GM12878 (cell line): Measurements from ENCODE around the gene LMOD1. TPM values are rescaled to one million over a fixed set of nuclear protein-coding genes. Genes with fewer than 3 reads are reported as not detected.

Experiments
- ATAC-seq: fragments of 200-7000 bp; cut with Tn5 transposase; 3 replicates; pipeline ENCODE4 v1.9.1; 2020; ENCODE audit warnings: mild to moderate bottlenecking, moderate library complexity
- BruUV-seq: library from RNA; stranded (reverse); fragments of 400-500 nt; replicated peaks from 2 replicates; lab custom pipeline; 2021; lab: Mats Ljungman, UMichigan
- CTCF ChIA-PET: fragments of 300-600 bp; sonication (Branson Sonifier 250); formaldehyde crosslinking; extraction: SDS; loops from one replicate; lab custom pipeline; 2021; ENCODE audit warnings: inconsistent platforms; lab: Yijun Ruan, JAX
- POLR2A ChIA-PET: fragments of 350-600 bp; formaldehyde crosslinking; extraction: SDS; loops from one replicate; lab custom pipeline; 2021; ENCODE audit warnings: inconsistent platforms; lab: Charles Lee
- RAD21 ChIA-PET: fragments of 300-600 bp; sonication (Branson Sonifier 250); formaldehyde crosslinking; loops from one replicate; lab custom pipeline; 2023; ENCODE audit warnings: antibody characterized with exemption; ENCODE audit not compliant: unreplicated experiment; lab: Charles Lee
- SMC1A ChIA-PET: fragments of 300-600 bp; sonication (Branson Sonifier 250); formaldehyde crosslinking; loops from one replicate; lab custom pipeline; 2023; ENCODE audit not compliant: unreplicated experiment, uncharacterized antibody; lab: Charles Lee
- DNase-seq: peaks from one replicate; pipeline ENCODE4 v3.0.0-alpha.2; 2011; ENCODE audit warnings: low read depth, low spot score
- FAIRE-seq: peaks from 3 replicates; lab custom pipeline; 2011; peaks lifted over from hg19 to GRCh38; lab: Jason Lieb, UNC
- H2AFZ ChIP-seq: 2 replicates; pipeline ENCODE4 v1.6.0; 2011; ENCODE audit warnings: low read depth, low read length, control low read depth; ENCODE audit not compliant: control insufficient read depth
- H3K27ac ChIP-seq: 2 replicates; pipeline ENCODE4 v1.5.1; 2011; ENCODE audit warnings: control low read depth; ENCODE audit not compliant: control insufficient read depth, insufficient read depth
- H3K27me3 ChIP-seq, 2 experiments: replicated peaks in 1 of 2; 2 replicates each; pipeline versions ENCODE4 v1.6.0 to v1.6.1; 2011; ENCODE audit warnings: low read length in 1 of 2; ENCODE audit not compliant: control insufficient read depth in 2 of 2, insufficient read depth in 2 of 2
- H3K36me3 ChIP-seq, 2 experiments: 2 replicates each; pipeline ENCODE4 v1.5.1; 2011; ENCODE audit warnings: low read length in 1 of 2; ENCODE audit not compliant: control insufficient read depth in 2 of 2, insufficient read depth in 2 of 2
- H3K4me1 ChIP-seq: 2 replicates; pipeline ENCODE4 v1.6.1; 2011; ENCODE audit warnings: mild to moderate bottlenecking, low read length, moderate library complexity, mixed read lengths; ENCODE audit not compliant: control insufficient read depth, insufficient read depth
- H3K4me2 ChIP-seq: 2 replicates; pipeline ENCODE4 v1.6.0; 2011; ENCODE audit warnings: control low read depth; ENCODE audit not compliant: control insufficient read depth, insufficient read depth
- H3K4me3 ChIP-seq: fragments of 200-600 bp; sonication (generic); 2 replicates; pipeline ENCODE4 v1.5.1; 2016
- H3K79me2 ChIP-seq: 2 replicates; pipeline ENCODE4 v1.6.0; 2011; ENCODE audit warnings: low read length; ENCODE audit not compliant: control insufficient read depth, insufficient read depth
- H3K9ac ChIP-seq: 2 replicates; pipeline ENCODE4 v1.8.0; 2011; ENCODE audit warnings: low read length, control low read depth, mixed read lengths; ENCODE audit not compliant: control insufficient read depth, insufficient read depth
- H3K9me3 ChIP-seq: replicated peaks from 3 replicates; pipeline ENCODE4 v1.5.1; 2011; ENCODE audit warnings: mild to moderate bottlenecking, low read length; ENCODE audit not compliant: control insufficient read depth, insufficient read depth
- H4K20me1 ChIP-seq: 2 replicates; pipeline ENCODE4 v1.6.0; 2011; ENCODE audit not compliant: control insufficient read depth, insufficient read depth
- BHLHE40 ChIP-seq, 2 experiments: fragments of 450-650 bp in 1 of 2; IDR thresholded peaks; 2 replicates each; pipeline ENCODE4 v1.6.1; 2011 to 2017; ENCODE audit warnings: low read depth in 2 of 2, borderline replicate concordance in 1 of 2, improper control_type of control experiment in 1 of 2, low read length in 1 of 2, mild to moderate bottlenecking in 1 of 2
- GATAD2B ChIP-seq: fragments of 450-650 bp; conservative IDR thresholded peaks from 2 replicates; pipeline ENCODE4 v1.6.1; 2017; ENCODE audit warnings: low read depth, mild to moderate bottlenecking, moderate library complexity
- IRF4 ChIP-seq: IDR thresholded peaks from 2 replicates; pipeline ENCODE4 v1.6.1; 2011; ENCODE audit warnings: low read depth, low read length
- KLF5 ChIP-seq: fragments of 450-650 bp; IDR thresholded peaks from 2 replicates; pipeline ENCODE4 v1.6.1; 2014; ENCODE audit warnings: mild to moderate bottlenecking; ENCODE audit not compliant: partially characterized antibody
- RELA ChIP-seq: fragments of 450-650 bp; IDR thresholded peaks from 2 replicates; pipeline ENCODE4 v1.8.0; 2014; ENCODE audit warnings: borderline replicate concordance; ENCODE audit not compliant: partially characterized antibody
- REST ChIP-seq: IDR thresholded peaks from 2 replicates; pipeline ENCODE4 v1.6.1; 2012; ENCODE audit warnings: mild to moderate bottlenecking, low read depth, low read length
- USF2 ChIP-seq: IDR thresholded peaks from 2 replicates; pipeline ENCODE4 v1.6.1; 2011; ENCODE audit warnings: low read depth, low read length, improper control_type of control experiment, borderline replicate concordance
- WGBS: methylation state at CpG from one replicate; pipeline ENCODE4 v1.1.6; 2016; ENCODE audit warnings: low lambda C conversion rate; ENCODE audit not compliant: insufficient replicate concordance, insufficient coverage; ENCODE audit errors: missing lambda C conversion rate; 5-methylcytosine and 5-hydroxymethylcytosine counted together
- in situ Hi-C: fragments of 300-500 bp; cut with MboI; formaldehyde crosslinking; loops from 9 replicates; pipeline ENCODE4 v1.14.3; 2018; ENCODE audit warnings: mixed read lengths
- intact Hi-C: fragments of 100-400 bp; cut with micrococcal nuclease; formaldehyde crosslinking; loops from one replicate; pipeline ENCODE4 v1.14.2; 2022; ENCODE audit not compliant: unreplicated experiment
- polyA plus RNA-seq, 11 experiments: library from polyadenylated mRNA; depleted of rRNA in 4 of 11; unstranded in 6 of 11; stranded (reverse) in 5 of 11; fragments of >200 nt; fragmentation: Nextera tagmentation in 4 of 11; fragmentation: Illumina TruSeq in 1 of 11; extraction: Ambion mirVana in 4 of 11; extraction: Trizol in 1 of 11; gene quantifications; 1 replicate in 1 of 11; 2 replicates in 10 of 11; pipeline versions ENCODE4 v1.2.1 to v1.2.3, GENCODE V29; 2011 to 2016; ENCODE audit warnings: inconsistent platforms in 2 of 11, missing spikeins in 2 of 11, low read depth in 1 of 11
- total RNA-seq, 4 experiments: library from RNA; depleted of rRNA in 3 of 4; stranded (reverse); fragments of >200 nt in 3 of 4; fragmentation: Illumina TruSeq in 1 of 4; extraction: Trizol in 1 of 4; gene quantifications; 2 replicates each; pipeline versions ENCODE4 v1.2.1 to v1.2.3, GENCODE V29; 2013 to 2021
- TF ChIP-seq, protein P1 (sequence below): IDR thresholded peaks from 2 replicates; pipeline ENCODE4 v1.6.1; 2012; ENCODE audit warnings: low read depth, low read length, improper control_type of control experiment
- TF ChIP-seq, protein P2 (sequence below): IDR thresholded peaks from 2 replicates; pipeline ENCODE4 v1.6.1; 2012; ENCODE audit warnings: low read length, inconsistent platforms
- TF ChIP-seq, protein P3 (sequence below): IDR thresholded peaks from 2 replicates; pipeline ENCODE4 v1.6.1; 2011; ENCODE audit warnings: borderline replicate concordance, low read depth, mild to moderate bottlenecking, moderate library complexity, low read length; ENCODE audit not compliant: insufficient read depth, poor library complexity, severe bottlenecking

LMOD1 gene
- total and polyA plus RNA-seq, 10 of the 15 experiments (the other 5 are each of a cell fraction or from before 2014, with no cell fraction given): 0.15 TPM; not detected in 9

DNA sequence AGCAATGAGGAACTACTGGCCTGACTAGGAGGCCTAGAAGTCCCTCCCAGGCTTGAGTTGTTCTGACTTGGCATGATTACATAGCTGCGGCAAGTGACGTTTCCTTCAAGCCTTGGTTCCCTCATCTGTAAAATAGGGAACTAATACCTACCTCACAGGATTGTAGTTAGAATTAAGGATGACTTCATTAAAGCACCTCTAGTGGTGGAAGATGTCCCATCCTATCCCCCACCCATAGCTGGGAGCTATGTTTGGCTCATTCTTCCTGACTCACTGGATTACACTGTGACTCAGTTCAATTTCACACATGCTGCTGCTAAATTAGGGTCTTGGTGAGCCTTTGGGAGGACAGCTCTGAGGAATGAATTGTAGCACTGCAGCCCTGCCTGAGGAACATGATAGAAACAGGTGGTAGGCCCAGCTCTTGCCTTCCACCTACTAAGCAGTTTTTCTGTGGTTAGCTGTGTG is 63.6 kb downstream of the LMOD1 start:
- Histone ChIP-seq H3K4me3 (no peak overlapping the region), H3K9ac (no peak overlapping the region), H3K27me3 (no peaks in the 10 kb centered on the region; a peak in 1 of 4 replicates), H4K20me1 (no peaks in the 10 kb centered on the region), H3K9me3 (no peaks in the 10 kb centered on the region), H3K4me1 (peaks cover 5% of the 10 kb centered on the region; the same call in 1 of the 2 replicates), H3K36me3 (no peaks in the 10 kb centered on the region), H3K79me2 (no peaks in the 10 kb centered on the region), H2AFZ (no peak overlapping the region), H3K27ac (no peak overlapping the region), H3K4me2 (no peak overlapping the region)
- intact Hi-C loops (no loop called here), in situ Hi-C loops (no loop called here)
- no peak for FAIRE-seq
- POLR2A ChIA-PET: interaction anchor here (0.7 to 1.3 kb wide), 2 partner anchors 19 to 46 kb away, joined by 3 to 7 read pairs; no protein-coding TSS in a partner anchor
- CTCF ChIA-PET: interaction anchor here (1.3 to 9.1 kb wide), 3 partner anchors 11 to 70 kb away, joined by 3 to 99 read pairs (median 5); no protein-coding TSS in a partner anchor
- 50% methylated on average over 2 of the region's 2 CpGs for WGBS
- SMC1A ChIA-PET: interaction anchor here (1.2 to 2.2 kb wide), 4 partner anchors 12 to 91 kb away, joined by 3 to 8 read pairs (median 6); no protein-coding TSS in a partner anchor
- no TSS peak for BruUV-seq
- RAD21 ChIA-PET: interaction anchor here (1.2 kb wide), 2 partner anchors 91 to 238 kb away, joined by 3 to 6 read pairs; no protein-coding TSS in a partner anchor
- peak; percentile 7 for DNase-seq
- peak; percentile 64 for ATAC-seq
- no peak for TF ChIP-seq IRF4
- TF ChIP-seq, protein P1, sequence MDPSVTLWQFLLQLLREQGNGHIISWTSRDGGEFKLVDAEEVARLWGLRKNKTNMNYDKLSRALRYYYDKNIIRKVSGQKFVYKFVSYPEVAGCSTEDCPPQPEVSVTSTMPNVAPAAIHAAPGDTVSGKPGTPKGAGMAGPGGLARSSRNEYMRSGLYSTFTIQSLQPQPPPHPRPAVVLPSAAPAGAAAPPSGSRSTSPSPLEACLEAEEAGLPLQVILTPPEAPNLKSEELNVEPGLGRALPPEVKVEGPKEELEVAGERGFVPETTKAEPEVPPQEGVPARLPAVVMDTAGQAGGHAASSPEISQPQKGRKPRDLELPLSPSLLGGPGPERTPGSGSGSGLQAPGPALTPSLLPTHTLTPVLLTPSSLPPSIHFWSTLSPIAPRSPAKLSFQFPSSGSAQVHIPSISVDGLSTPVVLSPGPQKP: no peak
- no peak for TF ChIP-seq KLF5
- no peak for TF ChIP-seq RELA
- TF ChIP-seq GATAD2B: no peak
- TF ChIP-seq, protein P2, sequence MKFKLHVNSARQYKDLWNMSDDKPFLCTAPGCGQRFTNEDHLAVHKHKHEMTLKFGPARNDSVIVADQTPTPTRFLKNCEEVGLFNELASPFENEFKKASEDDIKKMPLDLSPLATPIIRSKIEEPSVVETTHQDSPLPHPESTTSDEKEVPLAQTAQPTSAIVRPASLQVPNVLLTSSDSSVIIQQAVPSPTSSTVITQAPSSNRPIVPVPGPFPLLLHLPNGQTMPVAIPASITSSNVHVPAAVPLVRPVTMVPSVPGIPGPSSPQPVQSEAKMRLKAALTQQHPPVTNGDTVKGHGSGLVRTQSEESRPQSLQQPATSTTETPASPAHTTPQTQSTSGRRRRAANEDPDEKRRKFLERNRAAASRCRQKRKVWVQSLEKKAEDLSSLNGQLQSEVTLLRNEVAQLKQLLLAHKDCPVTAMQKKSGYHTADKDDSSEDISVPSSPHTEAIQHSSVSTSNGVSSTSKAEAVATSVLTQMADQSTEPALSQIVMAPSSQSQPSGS: peak; percentile 59; the same call in 1 of the 2 replicates
- no peak for TF ChIP-seq REST
- no peak for TF ChIP-seq USF2
- TF ChIP-seq BHLHE40 (IDR thresholded peaks at IDR 0.05; ENCODE audit: borderline replicate concordance in 1 of 2, low read depth in 2 of 2, low read length in 1 of 2): no peak
- TF ChIP-seq, protein P3, sequence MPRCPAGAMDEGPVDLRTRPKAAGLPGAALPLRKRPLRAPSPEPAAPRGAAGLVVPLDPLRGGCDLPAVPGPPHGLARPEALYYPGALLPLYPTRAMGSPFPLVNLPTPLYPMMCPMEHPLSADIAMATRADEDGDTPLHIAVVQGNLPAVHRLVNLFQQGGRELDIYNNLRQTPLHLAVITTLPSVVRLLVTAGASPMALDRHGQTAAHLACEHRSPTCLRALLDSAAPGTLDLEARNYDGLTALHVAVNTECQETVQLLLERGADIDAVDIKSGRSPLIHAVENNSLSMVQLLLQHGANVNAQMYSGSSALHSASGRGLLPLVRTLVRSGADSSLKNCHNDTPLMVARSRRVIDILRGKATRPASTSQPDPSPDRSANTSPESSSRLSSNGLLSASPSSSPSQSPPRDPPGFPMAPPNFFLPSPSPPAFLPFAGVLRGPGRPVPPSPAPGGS: peak; percentile 74
